Lower leg skin (tissue), 3 donors: ENCODE data around the gene IER3.

ENCODE experiments used
- CTCF ChIP-seq, 3 donors: fragments of 450-650 bp; IDR thresholded peaks; one replicate each; pipeline ENCODE4 v1.5.1; 2016; ENCODE audit warnings: antibody characterized with exemption in 3 of 3, mild to moderate bottlenecking in 3 of 3, moderate library complexity in 2 of 3
- POLR2A ChIP-seq, 2 donors: fragments of 450-650 bp; IDR thresholded peaks; one replicate each; pipeline ENCODE4 v1.6.1; 2016 to 2017; ENCODE audit warnings: antibody characterized with exemption in 2 of 2, mild to moderate bottlenecking in 1 of 2, moderate library complexity in 1 of 2

- TF ChIP-seq CTCF (IDR thresholded peaks at IDR 0.05) (no peak), POLR2A (IDR thresholded peaks at IDR 0.05) (no peak)
Measured at GRCh38 chr6:30712441-30712945, 31.9 kb downstream of the IER3 start.
